Measurements from ENCODE around the gene ITGB2. TPM values are rescaled to one million over a fixed set of nuclear protein-coding genes. Genes with fewer than 3 reads are reported as not detected.

Gene ITGB2
- total RNA-seq, 1 experiment from 2014 or later, result 1.5 TPM

- DNase-seq (ENCODE audit: low spot score) (no peak), ATAC-seq (no peak)
- CTCF ChIA-PET, result interaction anchor here (1.1 to 2.2 kb wide), 2 partner anchors 23 to 83 kb away, joined by 3 to 6 read pairs; partner anchors contain the start of gene UBE2G2
- H3K4me1 Mint-ChIP-seq, result no peaks in the 10 kb centered on the region
- H3K4me3 Mint-ChIP-seq, result no peak overlapping the region
- no peaks in the 10 kb centered on the region for H3K27me3 Mint-ChIP-seq (ENCODE audit: low read depth)
- H3K36me3 Mint-ChIP-seq, result no peaks in the 10 kb centered on the region
- no peak overlapping the region for H3K27ac Mint-ChIP-seq
- TF ChIP-seq HMGA2 (CRISPR knock-in tag; IDR thresholded peaks at IDR 0.05) (no peak), CDX4 (CRISPR knock-in tag; IDR thresholded peaks at IDR 0.05; ENCODE audit: borderline replicate concordance) (no peak), FOXK1 (CRISPR knock-in tag; IDR thresholded peaks at IDR 0.05) (no peak), NR3C1 (CRISPR knock-in tag; conservative IDR thresholded peaks at IDR 0.05; ENCODE audit: low read depth) (no peak), AFF4 (CRISPR knock-in tag; IDR thresholded peaks at IDR 0.05; ENCODE audit: borderline replicate concordance) (no peak), ATF3 (CRISPR knock-in tag; conservative IDR thresholded peaks at IDR 0.05) (no peak), ZMAT4 (CRISPR knock-in tag; IDR thresholded peaks at IDR 0.05) (no peak), ZSCAN18 (CRISPR knock-in tag; IDR thresholded peaks at IDR 0.05) (no peak), ZNF416 (CRISPR knock-in tag; IDR thresholded peaks at IDR 0.05) (no peak), ZNF281 (CRISPR knock-in tag; IDR thresholded peaks at IDR 0.05) (no peak), SMAD4 (CRISPR knock-in tag; IDR thresholded peaks at IDR 0.05) (no peak), CREB1 (CRISPR knock-in tag; IDR thresholded peaks at IDR 0.05) (no peak), PREB (CRISPR knock-in tag; IDR thresholded peaks at IDR 0.05; ENCODE audit: borderline replicate concordance) (no peak), E2F4 (CRISPR knock-in tag; IDR thresholded peaks at IDR 0.05; ENCODE audit: borderline replicate concordance, low read depth) (no peak), ZNF317 (CRISPR knock-in tag; IDR thresholded peaks at IDR 0.05; ENCODE audit: borderline replicate concordance, low read depth) (no peak), ARID4B (CRISPR knock-in tag; IDR thresholded peaks at IDR 0.05; ENCODE audit: borderline replicate concordance) (no peak), NFYB (CRISPR knock-in tag; conservative IDR thresholded peaks at IDR 0.05; ENCODE audit: low read depth) (no peak), ZBTB43 (CRISPR knock-in tag; IDR thresholded peaks at IDR 0.05) (no peak), NR1H2 (CRISPR knock-in tag; IDR thresholded peaks at IDR 0.05) (no peak)
- POLR2A ChIA-PET, result interaction anchor here (0.7 kb wide), 1 partner anchor 18 kb away, joined by 6 read pairs; no protein-coding TSS in a partner anchor
- H3K9me3 Mint-ChIP-seq, result no peaks in the 10 kb centered on the region
These were observed 36.6 kb downstream of the ITGB2 start for GRCh38 chr21:44884097-44884496.
